ENCODE measurements around the gene POLR2J2. TPM values are rescaled to one million over a fixed set of nuclear protein-coding genes. Genes with fewer than 3 reads are reported as not detected.
"Not testable (repeated sequence)": the region's sequence is repeated elsewhere in the genome, so short reads cannot be mapped to it uniquely, and the experiment has no call there.

The POLR2J2 gene
- total and polyA plus RNA-seq, 2 experiments from 2014 or later = 1.6 to 3.5 TPM

DNA sequence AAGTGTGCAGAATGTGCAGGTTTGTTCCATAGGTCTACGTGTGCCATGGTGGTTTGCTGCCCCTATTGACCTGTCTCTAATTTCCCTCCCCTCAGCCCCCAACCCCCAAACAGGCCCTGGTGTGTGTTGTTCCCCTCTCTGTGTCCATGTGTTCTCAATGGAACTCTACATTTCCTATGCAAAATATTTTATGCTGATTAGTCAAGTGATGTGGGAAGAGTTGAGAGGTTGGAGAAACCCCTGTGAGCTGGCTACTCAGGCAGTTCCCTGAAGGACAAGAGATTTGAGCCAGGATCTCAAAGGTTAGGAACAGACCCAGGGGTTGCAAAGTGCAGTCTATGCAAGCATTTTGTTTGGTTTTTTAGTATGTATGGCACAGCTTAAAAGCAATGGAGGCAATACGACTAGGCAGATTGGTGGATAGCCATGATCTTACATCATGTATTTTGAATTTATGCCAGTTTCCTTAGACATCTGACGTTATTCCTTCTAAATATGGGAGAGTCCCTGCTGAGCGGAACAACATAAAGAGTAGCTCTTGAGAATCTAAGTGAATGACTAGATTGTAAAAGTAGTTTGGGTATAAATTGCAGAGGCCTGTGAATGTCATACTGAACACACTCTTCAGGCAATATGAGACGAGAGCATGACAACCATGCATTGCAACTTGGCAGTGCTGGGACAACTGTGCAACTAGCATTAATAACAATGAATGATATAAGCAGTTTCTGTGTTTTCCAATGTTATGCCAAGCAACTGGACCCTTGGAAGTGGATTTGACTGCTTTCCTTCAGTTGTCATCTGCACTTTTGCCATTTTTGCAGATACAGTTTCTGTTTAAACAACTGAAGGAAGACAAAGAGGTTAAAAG lies 26.4 kb upstream of the POLR2J2 start:
- WGBS (ENCODE audit: low lambda C conversion rate, missing lambda C conversion rate) = 87% methylated on average over 5 of the region's 5 CpGs

DNA sequence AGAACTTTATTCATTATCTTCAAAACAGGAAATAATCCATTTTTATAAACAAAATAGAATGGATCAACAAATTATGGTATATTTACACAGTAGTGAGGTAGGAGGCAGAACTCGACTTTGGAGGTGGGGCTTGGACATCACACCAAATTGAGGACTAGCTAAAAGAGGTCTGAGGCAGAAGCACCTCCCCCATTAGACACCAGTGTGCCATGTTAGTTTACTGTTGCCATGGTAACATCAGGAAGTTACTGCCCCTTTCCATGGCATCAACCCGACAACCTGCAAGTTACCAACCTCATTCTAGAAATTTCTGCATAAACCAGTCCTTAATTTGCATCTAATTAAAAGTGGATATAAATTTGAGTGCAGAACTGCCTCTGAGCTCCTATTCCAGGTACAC lies 24.5 kb upstream of the POLR2J2 start:
- not testable (repeated sequence) for H3K4me1 ChIP-seq (ENCODE audit: insufficient read depth); DNase-seq (ENCODE audit: low spot score); H3K4me3 ChIP-seq; H3K79me2 ChIP-seq; H3K27me3 ChIP-seq; H3K27ac ChIP-seq; H4K20me1 ChIP-seq (ENCODE audit: insufficient read depth, poor library complexity, severe bottlenecking); H3K36me3 ChIP-seq (replicated peaks; ENCODE audit: insufficient read depth, low read depth); H3K4me2 ChIP-seq; H2AFZ ChIP-seq; H3K9me2 ChIP-seq (replicated peaks; ENCODE audit: insufficient read depth); H3K9me3 ChIP-seq (ENCODE audit: low read depth)
- WGBS (ENCODE audit: low lambda C conversion rate, missing lambda C conversion rate) = 55% methylated on average over 1 of the region's 2 CpGs

More for the DNA sequence above, 26.4 kb upstream of the POLR2J2 start:
- H3K9me2 ChIP-seq (replicated peaks; ENCODE audit: insufficient read depth); DNase-seq (ENCODE audit: low spot score); H3K4me3 ChIP-seq; H3K36me3 ChIP-seq (replicated peaks; ENCODE audit: insufficient read depth, low read depth); H3K79me2 ChIP-seq; H2AFZ ChIP-seq; H4K20me1 ChIP-seq (ENCODE audit: insufficient read depth, poor library complexity, severe bottlenecking); H3K27ac ChIP-seq; H3K27me3 ChIP-seq; H3K9me3 ChIP-seq (ENCODE audit: low read depth); H3K4me1 ChIP-seq (ENCODE audit: insufficient read depth); H3K4me2 ChIP-seq: not testable (repeated sequence)

DNA sequence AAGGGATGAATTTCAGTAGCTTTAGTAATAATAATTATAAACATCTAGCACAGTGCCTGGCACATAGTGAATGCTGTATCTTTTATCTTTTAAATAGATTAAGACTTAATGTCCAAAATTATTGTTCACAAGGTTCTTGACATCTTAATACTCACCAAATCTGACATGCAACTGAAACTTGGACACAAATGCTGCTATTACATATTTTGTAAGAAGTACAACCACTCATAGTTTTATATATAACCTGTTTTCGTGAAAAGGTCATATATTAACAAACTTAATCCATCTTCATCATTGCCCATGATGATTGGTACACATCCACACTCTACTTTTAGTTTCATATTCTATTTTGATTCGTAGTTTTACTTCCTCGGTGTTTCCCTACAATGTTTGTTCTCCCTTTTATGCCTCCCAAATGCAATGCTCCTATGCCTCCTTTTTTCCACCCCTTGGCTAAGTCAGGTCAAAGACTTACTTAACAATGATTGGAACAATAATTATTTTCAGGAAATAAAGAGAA lies 23.6 kb upstream of the POLR2J2 start:
- DNase-seq (ENCODE audit: low spot score); H3K36me3 ChIP-seq (replicated peaks; ENCODE audit: insufficient read depth, low read depth); H3K27me3 ChIP-seq; H3K9me3 ChIP-seq (ENCODE audit: low read depth); H3K79me2 ChIP-seq; H3K27ac ChIP-seq; H3K9me2 ChIP-seq (replicated peaks; ENCODE audit: insufficient read depth); H3K4me3 ChIP-seq; H4K20me1 ChIP-seq (ENCODE audit: insufficient read depth, poor library complexity, severe bottlenecking); H2AFZ ChIP-seq; H3K4me2 ChIP-seq; H3K4me1 ChIP-seq (ENCODE audit: insufficient read depth): not testable (repeated sequence)
- 36% methylated on average over 1 of the region's 3 CpGs for WGBS (ENCODE audit: low lambda C conversion rate, missing lambda C conversion rate)

DNA sequence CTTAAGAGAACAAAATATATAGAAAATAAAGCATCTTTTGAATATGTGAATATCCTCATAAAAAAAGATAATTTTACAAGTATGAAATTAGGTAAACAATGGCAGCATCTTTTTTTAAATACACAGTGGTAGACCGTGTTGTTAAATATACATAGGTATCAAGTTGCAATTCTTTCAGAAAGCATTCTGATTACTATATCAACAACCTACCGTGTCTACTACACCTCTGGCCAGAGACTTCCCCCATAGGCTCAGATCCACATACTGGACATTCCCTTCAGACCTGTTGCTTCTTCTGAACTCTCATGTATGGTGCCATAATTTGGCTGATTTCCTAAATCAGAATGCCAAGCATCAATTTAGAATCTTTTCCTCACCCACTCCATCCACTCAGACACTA lies 22.5 kb upstream of the POLR2J2 start:
- H3K4me2 ChIP-seq; H3K36me3 ChIP-seq (replicated peaks; ENCODE audit: insufficient read depth, low read depth); H3K9me2 ChIP-seq (replicated peaks; ENCODE audit: insufficient read depth); H3K4me1 ChIP-seq (ENCODE audit: insufficient read depth); DNase-seq (ENCODE audit: low spot score); H3K27ac ChIP-seq; H3K4me3 ChIP-seq; H4K20me1 ChIP-seq (ENCODE audit: insufficient read depth, poor library complexity, severe bottlenecking); H3K79me2 ChIP-seq; H3K9me3 ChIP-seq (ENCODE audit: low read depth); H3K27me3 ChIP-seq; H2AFZ ChIP-seq: not testable (repeated sequence)
- WGBS (ENCODE audit: low lambda C conversion rate, missing lambda C conversion rate) = 50% methylated on average over 2 of the region's 2 CpGs

DNA sequence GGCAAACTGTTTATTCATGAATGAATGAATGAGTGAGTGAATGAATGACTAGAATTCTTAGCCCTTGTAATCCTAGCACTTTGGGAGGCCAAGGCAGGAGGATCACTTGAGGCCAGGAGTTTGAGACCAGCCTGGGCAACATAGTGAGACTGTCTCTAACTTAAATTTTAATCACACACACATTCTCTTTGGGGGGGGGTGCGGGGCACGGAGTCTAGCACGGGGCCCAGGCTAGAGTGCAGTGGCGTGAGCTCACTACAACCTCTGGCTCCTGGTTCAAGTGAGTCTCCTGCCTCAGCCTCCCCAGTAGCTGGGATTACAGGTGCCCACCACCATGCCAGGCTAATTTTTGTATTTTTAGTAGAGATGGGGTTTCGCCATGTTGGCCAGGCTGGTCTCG lies 19.1 kb upstream of the POLR2J2 start:
- H3K79me2 ChIP-seq; H3K36me3 ChIP-seq (replicated peaks; ENCODE audit: insufficient read depth, low read depth); H3K4me1 ChIP-seq (ENCODE audit: insufficient read depth); H3K27me3 ChIP-seq; H3K4me2 ChIP-seq; H2AFZ ChIP-seq; H3K27ac ChIP-seq; DNase-seq (ENCODE audit: low spot score); H4K20me1 ChIP-seq (ENCODE audit: insufficient read depth, poor library complexity, severe bottlenecking); H3K4me3 ChIP-seq; H3K9me2 ChIP-seq (replicated peaks; ENCODE audit: insufficient read depth); H3K9me3 ChIP-seq (ENCODE audit: low read depth): not testable (repeated sequence)
- 89% methylated on average over 4 of the region's 6 CpGs for WGBS (ENCODE audit: low lambda C conversion rate, missing lambda C conversion rate)

DNA sequence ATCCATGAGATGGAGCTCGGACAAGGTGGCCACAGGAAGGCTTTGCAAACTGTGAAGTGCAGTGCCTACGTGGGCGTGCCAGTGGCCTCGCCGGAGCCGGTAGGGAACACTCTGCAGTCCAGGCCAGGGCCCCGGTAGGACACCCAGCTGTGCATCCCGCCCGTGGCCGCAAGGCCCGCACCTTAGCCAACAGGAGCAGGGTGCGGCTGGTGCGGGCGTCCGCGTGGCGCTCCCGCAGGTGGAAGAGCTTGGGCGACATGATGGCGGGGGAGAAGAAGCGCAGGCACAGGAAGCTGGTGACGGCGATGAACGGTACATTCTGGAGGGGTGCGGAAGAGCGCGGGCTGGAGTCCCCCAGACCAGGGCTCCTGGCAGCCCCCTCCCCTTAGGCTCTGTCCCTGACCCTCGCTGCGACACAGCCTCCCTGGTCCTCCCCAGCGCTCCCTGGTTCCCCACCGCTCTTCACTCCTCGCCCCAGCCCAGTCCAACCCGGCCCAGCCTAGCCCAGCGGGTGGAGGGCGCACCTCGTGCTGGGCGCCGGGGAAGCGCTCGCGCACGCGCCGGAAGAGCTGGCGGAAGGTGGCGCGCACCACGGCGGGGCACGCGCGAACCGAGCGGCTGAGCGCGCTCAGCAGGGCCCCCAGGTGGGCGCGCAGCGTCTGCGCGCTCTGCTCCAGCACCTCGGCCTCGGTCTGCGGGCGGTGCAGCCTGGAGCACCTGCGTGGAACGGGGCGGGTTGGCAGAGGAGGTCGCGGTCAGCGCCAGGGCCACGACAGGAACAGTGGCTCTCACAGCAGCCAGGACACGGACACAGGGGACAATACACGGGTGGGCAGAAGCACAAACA lies 18.2 kb upstream of the POLR2J2 start:
- H3K4me3 ChIP-seq; H4K20me1 ChIP-seq (ENCODE audit: insufficient read depth, poor library complexity, severe bottlenecking); H3K27ac ChIP-seq; H3K9me3 ChIP-seq (ENCODE audit: low read depth); H3K4me2 ChIP-seq; H3K79me2 ChIP-seq; H3K36me3 ChIP-seq (replicated peaks; ENCODE audit: insufficient read depth, low read depth); H3K27me3 ChIP-seq; H2AFZ ChIP-seq; H3K9me2 ChIP-seq (replicated peaks; ENCODE audit: insufficient read depth); DNase-seq (ENCODE audit: low spot score); H3K4me1 ChIP-seq (ENCODE audit: insufficient read depth): not testable (repeated sequence)
- WGBS (ENCODE audit: low lambda C conversion rate, missing lambda C conversion rate) = 53% methylated on average over 3 of the region's 74 CpGs

DNA sequence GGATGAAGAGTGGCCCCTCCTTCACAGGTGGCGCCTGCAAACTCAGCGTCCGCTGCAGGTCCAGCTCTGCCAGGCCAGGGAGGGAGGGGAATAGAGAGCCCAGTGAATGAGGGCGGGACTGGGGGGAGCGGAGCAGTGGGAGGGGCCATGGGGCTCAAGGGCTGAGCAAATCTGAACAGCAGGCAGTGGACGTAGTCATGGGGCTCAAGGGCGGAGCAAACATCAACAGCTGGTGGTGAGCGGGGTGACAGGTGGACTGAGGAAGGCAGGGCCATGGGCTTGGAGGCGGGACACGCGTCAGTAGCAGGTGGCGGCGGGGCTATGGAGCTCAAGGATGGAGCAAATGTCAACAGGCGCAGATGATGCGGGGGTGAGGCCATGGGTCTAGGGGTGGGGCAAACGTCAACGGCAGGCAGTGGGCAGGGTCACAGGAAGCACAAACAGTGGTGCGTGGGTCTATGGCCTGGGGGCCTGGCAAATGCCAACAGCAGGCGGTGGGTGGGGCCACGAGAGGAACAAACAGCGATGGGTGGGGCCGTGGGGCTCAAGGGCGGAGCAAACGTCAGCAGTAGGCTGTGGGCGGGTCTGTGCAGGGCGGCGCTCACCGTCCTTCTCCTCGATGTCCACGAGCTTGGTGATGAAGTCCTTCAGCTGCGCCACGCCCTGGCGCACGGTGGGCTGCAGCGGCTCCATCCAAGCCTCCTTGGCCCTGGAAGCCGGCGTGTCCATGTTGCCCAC lies 17.0 kb upstream of the POLR2J2 start:
- H3K4me1 ChIP-seq (ENCODE audit: insufficient read depth); H3K4me2 ChIP-seq; H3K79me2 ChIP-seq; H3K36me3 ChIP-seq (replicated peaks; ENCODE audit: insufficient read depth, low read depth); H3K27ac ChIP-seq; H3K4me3 ChIP-seq; H3K27me3 ChIP-seq; H3K9me2 ChIP-seq (replicated peaks; ENCODE audit: insufficient read depth); H3K9me3 ChIP-seq (ENCODE audit: low read depth); DNase-seq (ENCODE audit: low spot score); H4K20me1 ChIP-seq (ENCODE audit: insufficient read depth, poor library complexity, severe bottlenecking); H2AFZ ChIP-seq: not testable (repeated sequence)
- no CpG with 5 or more reads among the region's 37 CpGs for WGBS (ENCODE audit: low lambda C conversion rate, missing lambda C conversion rate)

DNA sequence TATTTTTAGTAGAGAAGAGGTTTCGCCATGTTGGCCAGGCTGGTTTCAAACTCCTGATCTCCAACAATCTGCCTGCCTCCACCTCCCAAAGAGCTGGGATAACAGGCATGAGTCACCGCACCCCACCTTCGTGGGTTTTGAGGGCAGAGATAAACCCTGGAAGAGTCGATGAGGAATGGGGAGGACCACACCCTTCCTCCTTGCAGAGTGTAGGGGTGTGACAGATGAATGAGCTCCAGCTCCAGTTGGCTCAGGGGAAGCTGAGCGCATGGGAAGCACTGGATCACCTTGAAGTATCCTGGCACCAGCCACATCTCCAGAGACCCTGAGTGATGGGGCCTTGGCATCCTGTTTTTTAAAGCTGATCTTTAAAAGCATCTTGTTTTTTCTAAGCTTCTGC lies 11.1 kb upstream of the POLR2J2 start:
- not testable (repeated sequence) for H3K36me3 ChIP-seq (replicated peaks; ENCODE audit: insufficient read depth, low read depth)

More for the DNA sequence above, 11.1 kb upstream of the POLR2J2 start:
- not testable (repeated sequence) for H3K27me3 ChIP-seq; H3K4me3 ChIP-seq; H3K9me2 ChIP-seq (replicated peaks; ENCODE audit: insufficient read depth); H4K20me1 ChIP-seq (ENCODE audit: insufficient read depth, poor library complexity, severe bottlenecking); DNase-seq (ENCODE audit: low spot score); H3K4me2 ChIP-seq; H3K4me1 ChIP-seq (ENCODE audit: insufficient read depth); H3K79me2 ChIP-seq; H3K9me3 ChIP-seq (ENCODE audit: low read depth); H3K27ac ChIP-seq; H2AFZ ChIP-seq
- WGBS (ENCODE audit: low lambda C conversion rate, missing lambda C conversion rate) = no CpG with 5 or more reads among the region's 5 CpGs
